GM10248 (cell line): ENCODE data around the gene C22orf31.

Experiments
- CTCF ChIA-PET: fragments of 300-600 bp; sonication (Branson Sonifier 250); formaldehyde crosslinking; extraction: SDS; loops from one replicate; lab custom pipeline; 2021; ENCODE audit warnings: antibody characterized with exemption; lab: Yijun Ruan, JAX
- POLR2A ChIA-PET: fragments of 350-650 bp; sonication (Branson Sonifier 250); formaldehyde crosslinking; extraction: SDS; loops from one replicate; lab custom pipeline; 2020; ENCODE audit warnings: antibody characterized with exemption; lab: Yijun Ruan, JAX
- DNase-seq: peaks from one replicate; pipeline ENCODE4 v3.0.0; 2012; ENCODE audit errors: extremely low spot score
- TF ChIP-seq, protein P1 (sequence below): IDR thresholded peaks from 2 replicates; pipeline ENCODE4 v1.5.1; 2012; ENCODE audit warnings: mild to moderate bottlenecking, low read depth; ENCODE audit errors: extremely low read depth, missing control alignments, control extremely low read depth

Gene C22orf31

DNA sequence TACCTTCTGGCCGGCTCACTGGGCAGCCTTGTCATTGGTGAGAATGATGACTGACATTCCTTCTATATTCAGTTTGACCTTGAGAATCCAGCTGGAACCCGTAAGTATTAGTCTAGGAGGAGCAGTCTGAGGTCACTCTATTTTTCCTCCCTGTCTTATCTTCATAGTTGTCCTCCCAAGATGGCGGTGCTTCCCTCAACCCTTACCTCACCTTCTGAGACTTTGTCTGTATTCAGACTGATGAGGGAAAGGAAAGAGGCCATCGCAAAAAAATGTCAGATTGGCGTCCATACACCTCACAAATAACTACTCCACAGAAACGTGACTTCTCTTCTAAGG, 17.2 kb upstream of the C22orf31 start:
- ChIA-PET CTCF (interaction anchor here (1.7 kb wide), 1 partner anchor 38 kb away, joined by 5 read pairs; no protein-coding TSS in a partner anchor), POLR2A (no interaction called here)
- no peak for DNase-seq
- TF ChIP-seq, protein P1, sequence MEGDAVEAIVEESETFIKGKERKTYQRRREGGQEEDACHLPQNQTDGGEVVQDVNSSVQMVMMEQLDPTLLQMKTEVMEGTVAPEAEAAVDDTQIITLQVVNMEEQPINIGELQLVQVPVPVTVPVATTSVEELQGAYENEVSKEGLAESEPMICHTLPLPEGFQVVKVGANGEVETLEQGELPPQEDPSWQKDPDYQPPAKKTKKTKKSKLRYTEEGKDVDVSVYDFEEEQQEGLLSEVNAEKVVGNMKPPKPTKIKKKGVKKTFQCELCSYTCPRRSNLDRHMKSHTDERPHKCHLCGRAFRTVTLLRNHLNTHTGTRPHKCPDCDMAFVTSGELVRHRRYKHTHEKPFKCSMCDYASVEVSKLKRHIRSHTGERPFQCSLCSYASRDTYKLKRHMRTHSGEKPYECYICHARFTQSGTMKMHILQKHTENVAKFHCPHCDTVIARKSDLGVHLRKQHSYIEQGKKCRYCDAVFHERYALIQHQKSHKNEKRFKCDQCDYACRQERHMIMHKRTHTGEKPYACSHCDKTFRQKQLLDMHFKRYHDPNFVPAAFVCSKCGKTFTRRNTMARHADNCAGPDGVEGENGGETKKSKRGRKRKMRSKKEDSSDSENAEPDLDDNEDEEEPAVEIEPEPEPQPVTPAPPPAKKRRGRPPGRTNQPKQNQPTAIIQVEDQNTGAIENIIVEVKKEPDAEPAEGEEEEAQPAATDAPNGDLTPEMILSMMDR = no peak

DNA sequence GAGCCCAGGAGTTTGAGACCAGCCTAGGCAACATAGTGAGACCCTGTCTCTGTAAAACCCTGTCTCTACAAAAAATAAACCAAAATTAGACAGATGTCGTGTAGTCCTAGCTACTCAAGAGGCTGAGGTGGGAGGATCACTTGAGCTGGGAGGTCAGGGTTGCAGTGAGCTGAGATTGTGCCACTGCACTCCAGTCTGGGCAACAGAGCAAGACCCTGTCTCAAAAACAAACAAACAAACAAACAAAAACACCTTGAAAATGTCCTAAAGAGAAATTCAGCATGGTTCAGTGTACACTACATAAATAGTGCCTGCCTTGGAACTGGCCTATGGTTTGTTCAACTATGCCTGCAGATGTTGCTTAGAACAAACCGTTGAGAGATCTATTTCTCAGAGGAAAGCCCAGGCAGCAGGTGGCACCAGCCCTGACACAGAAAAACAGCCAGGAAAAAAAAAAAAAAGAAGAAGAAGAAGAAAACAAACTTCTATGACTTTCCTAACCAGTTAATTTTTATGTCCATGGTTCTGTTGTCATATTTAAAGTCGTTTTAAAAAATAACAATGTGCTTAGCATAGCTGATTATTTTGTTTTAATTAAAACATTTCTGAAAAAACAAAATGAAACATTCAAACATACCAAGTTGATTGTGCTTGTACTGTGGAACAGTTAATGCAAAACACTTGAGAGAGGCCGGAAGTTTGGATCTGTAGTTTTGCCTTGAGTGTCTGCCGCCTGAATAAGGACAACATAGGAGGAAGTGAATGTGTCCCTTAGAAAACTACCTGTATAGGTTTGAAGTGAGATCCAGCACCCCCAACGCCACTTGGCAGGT, 16.6 kb upstream of the C22orf31 start:
- ChIA-PET CTCF (interaction anchor here (1.2 to 1.7 kb wide), 2 partner anchors 37 to 223 kb away, joined by 4 to 5 read pairs; no protein-coding TSS in a partner anchor), POLR2A (no interaction called here)
- no peak for DNase-seq
- TF ChIP-seq, protein P1 = no peak

DNA sequence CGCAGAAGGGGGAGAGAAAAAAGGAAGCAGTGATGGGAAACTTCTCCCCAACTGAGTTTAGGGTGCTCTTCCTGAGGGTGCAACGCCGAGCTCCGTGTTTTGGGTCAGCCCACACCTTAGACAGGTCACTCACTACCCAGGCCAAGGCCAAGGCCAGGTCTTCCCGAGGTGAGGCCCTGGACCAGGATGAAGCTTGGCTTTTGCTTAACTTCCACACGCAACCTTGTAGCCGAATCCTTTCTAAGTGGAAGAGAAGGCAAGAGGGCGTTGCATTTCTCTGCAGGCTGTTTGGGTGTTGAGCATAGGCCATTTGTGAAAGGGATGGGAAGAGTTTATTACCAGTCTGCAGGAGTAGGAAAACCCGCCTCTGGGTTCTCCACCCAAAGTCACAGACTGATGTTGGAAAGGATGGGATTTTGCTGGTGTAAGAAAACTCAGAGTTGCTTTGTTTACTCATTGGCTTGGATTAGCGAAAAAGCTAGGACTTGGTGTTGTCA, 12.7 kb upstream of the C22orf31 start:
- DNase-seq = no peak
- TF ChIP-seq, protein P1 = no peak
- CTCF ChIA-PET = interaction anchor here (1.4 to 2.0 kb wide), 3 partner anchors 8 to 34 kb away, joined by 3 to 11 read pairs (median 3); no protein-coding TSS in a partner anchor
- POLR2A ChIA-PET = no interaction called here

DNA sequence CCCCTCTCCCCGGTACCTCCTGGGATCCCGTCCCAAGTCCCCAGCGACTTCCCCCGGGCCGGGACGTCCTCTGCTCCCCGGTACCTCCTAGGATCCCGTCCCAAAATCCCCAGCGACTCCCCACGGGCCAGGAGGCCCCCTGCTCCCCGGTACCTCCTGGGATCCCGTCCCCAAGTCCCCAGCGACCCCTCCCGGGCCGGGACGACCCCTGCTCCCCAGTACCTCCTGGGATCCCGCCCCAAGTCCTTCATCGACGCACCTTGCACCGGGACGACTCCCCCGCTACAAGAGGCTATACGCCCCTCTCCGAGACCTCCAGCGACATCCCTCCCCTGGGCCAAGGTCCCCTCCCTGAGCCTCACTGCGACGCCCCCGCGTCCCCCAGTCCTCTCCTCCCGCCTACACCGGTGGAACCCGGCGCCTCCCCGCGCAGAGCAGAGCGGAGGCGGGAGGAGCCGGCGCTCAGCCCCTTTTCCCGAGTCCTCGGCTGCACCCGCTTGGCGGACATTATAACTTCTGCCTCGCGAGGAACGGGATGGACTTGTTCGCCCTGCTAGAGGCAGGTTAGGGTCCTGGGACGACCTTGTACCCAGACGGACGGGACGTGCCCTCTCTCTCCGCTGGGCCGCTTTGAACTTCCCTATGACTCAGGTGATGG, 12.1 kb upstream of the C22orf31 start:
- POLR2A ChIA-PET = no interaction called here
- TF ChIP-seq, protein P1 = no peak
- no peak for DNase-seq
- CTCF ChIA-PET = interaction anchor here (1.4 to 2.0 kb wide), 3 partner anchors 9 to 33 kb away, joined by 3 to 11 read pairs (median 3); no protein-coding TSS in a partner anchor

DNA sequence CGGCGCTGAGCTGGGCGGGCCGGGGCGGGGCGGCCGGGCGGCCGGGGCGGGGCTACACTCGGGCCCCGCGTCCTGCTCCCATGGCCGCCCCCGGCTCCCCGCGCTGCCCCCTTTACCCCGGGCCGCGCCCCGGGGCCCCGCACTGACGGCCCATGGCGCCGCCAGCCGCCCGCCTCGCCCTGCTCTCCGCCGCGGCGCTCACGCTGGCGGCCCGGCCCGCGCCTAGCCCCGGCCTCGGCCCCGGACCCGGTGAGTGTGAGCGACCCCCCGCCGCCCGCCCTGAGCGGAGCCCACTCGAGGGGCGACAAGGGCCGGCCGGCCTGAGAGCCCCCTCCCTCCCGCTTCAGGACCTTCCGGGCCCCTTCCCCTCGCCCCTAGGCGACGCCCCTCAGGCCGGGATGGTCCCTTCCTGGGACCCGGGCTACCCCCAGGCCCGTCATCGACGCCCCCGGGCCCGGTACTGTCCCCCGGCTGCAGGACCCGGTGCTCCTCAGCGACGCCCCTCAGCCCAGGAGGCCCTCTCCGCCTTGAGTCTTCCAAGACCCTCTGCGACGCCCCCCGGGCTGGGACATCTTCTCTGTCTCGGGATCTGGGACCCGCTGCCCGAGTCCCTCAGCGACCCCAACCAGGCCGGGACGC, 11.5 kb upstream of the C22orf31 start, which contains the start of gene KREMEN1:
TSS of gene KREMEN1 (plus strand) at position 57 of the 639 bp plus-strand sequence. CDS start at position 153, 96 bp downstream.
- TF ChIP-seq, protein P1 = no peak
- CTCF ChIA-PET = interaction anchor here (1.0 to 1.2 kb wide), 2 partner anchors 33 to 173 kb away, joined by 3 read pairs; no protein-coding TSS in a partner anchor
- POLR2A ChIA-PET = no interaction called here
- DNase-seq = no peak
